HG03060 (cell line): ENCODE measurements around the gene TNNT3.
"Not testable (repeated sequence)": the region's sequence is repeated elsewhere in the genome, so short reads cannot be mapped to it uniquely, and the experiment has no call there.

Experiments
- ATAC-seq: cut with Tn5 transposase; IDR thresholded peaks from one replicate; pipeline ENCODE4 v1.9.1; 2021; ENCODE audit warnings: low read depth, moderate number of reproducible peaks; ENCODE audit not compliant: unreplicated experiment

The TNNT3 gene

GRCh38 chr11:1931341-1932104 lies 12.0 kb downstream of the TNNT3 start:
- no peak for ATAC-seq

GRCh38 chr11:1932105-1932480 lies 12.6 kb downstream of the TNNT3 start:
- ATAC-seq: no peak

GRCh38 chr11:1932681-1933080 lies 13.2 kb downstream of the TNNT3 start:
- no peak for ATAC-seq

GRCh38 chr11:1933416-1934334 lies 14.2 kb downstream of the TNNT3 start:
- ATAC-seq: no peak

GRCh38 chr11:1934335-1935155 lies 15.0 kb downstream of the TNNT3 start:
- ATAC-seq: no peak

GRCh38 chr11:1935156-1936071 lies 15.9 kb downstream of the TNNT3 start:
- no peak for ATAC-seq

- ATAC-seq: no peak
These were observed 16.7 kb downstream of the TNNT3 start for GRCh38 chr11:1936072-1936780.

GRCh38 chr11:1936781-1937615 lies 17.5 kb downstream of the TNNT3 start:
- ATAC-seq: no peak

GRCh38 chr11:1937616-1938342 lies 18.3 kb downstream of the TNNT3 start:
- ATAC-seq: no peak

GRCh38 chr11:1938343-1939005 lies 19.0 kb downstream of the TNNT3 start:
- ATAC-seq: no peak

GRCh38 chr11:1939006-1939625 lies 19.6 kb downstream of the TNNT3 start:
- no peak for ATAC-seq

GRCh38 chr11:1939788-1940187 lies 20.3 kb downstream of the TNNT3 start:
- ATAC-seq: not testable (repeated sequence)

- ATAC-seq: no peak
These were observed 23.2 kb downstream of the TNNT3 start for GRCh38 chr11:1942558-1943260.

GRCh38 chr11:1943576-1943975 lies 24.1 kb downstream of the TNNT3 start:
- no peak for ATAC-seq

- no peak for ATAC-seq
These were observed 24.5 kb downstream of the TNNT3 start for GRCh38 chr11:1943977-1944376.
